Adrenal gland (tissue), 19 donors: ENCODE measurements around the gene TAF11L13. TPM values are rescaled to one million over a fixed set of nuclear protein-coding genes. Genes with fewer than 3 reads are reported as not detected.
"Not testable (repeated sequence)": the region's sequence is repeated elsewhere in the genome, so short reads cannot be mapped to it uniquely, and the experiment has no call there.

Source experiments
- DNase-seq, 7 donors: peaks; one replicate each; pipeline ENCODE4 v3.0.0-alpha.2; 2019 to 2020
- H3K27ac ChIP-seq, 5 donors: fragments of 200-600 bp; sonication (generic) in 4 of 5; 1 replicate in 3 of 5; 2 replicates in 2 of 5; pipeline versions ENCODE4 v1.5.1 to v1.8.0; 2016 to 2020; ENCODE audit warnings: mild to moderate bottlenecking in 1 of 5
- H3K27me3 ChIP-seq: fragments of 200-600 bp; 2 replicates; pipeline ENCODE4 v1.8.0; 2021
- H3K36me3 ChIP-seq, 2 donors: fragments of 200-600 bp; replicated peaks in 1 of 2; 1 replicate in 1 of 2; 2 replicates in 1 of 2; pipeline versions ENCODE4 v1.5.1 to v1.8.0; 2018 to 2022
- H3K4me1 ChIP-seq, 2 donors: fragments of 200-600 bp; replicated peaks in 1 of 2; 1 replicate in 1 of 2; 2 replicates in 1 of 2; pipeline versions ENCODE4 v1.5.1 to v1.8.0; 2018 to 2021
- H3K4me3 ChIP-seq, 4 donors: fragments of 200-600 bp; sonication (generic) in 3 of 4; one replicate each; pipeline ENCODE4 v1.5.1; 2016 to 2018
- H3K9me3 ChIP-seq, 3 donors: fragments of 200-600 bp; sonication (generic) in 1 of 3; replicated peaks in 1 of 3; 1 replicate in 2 of 3; 2 replicates in 1 of 3; pipeline versions ENCODE4 v1.5.1 to v1.8.0; 2016 to 2021
- CTCF ChIP-seq, 6 experiments: fragments of 450-650 bp in 4 of 6; fragments of 200-600 bp in 2 of 6; sonication (generic) in 1 of 6; IDR thresholded peaks; 1 replicate in 5 of 6; 2 replicates in 1 of 6; pipeline versions ENCODE4 v1.5.1 to v1.8.0; 2016 to 2021; ENCODE audit warnings: antibody characterized with exemption in 6 of 6, mild to moderate bottlenecking in 2 of 6, moderate library complexity in 1 of 6
- POLR2A ChIP-seq, 2 donors: fragments of 450-650 bp; IDR thresholded peaks; one replicate each; pipeline ENCODE4 v1.6.1; 2017; ENCODE audit warnings: antibody characterized with exemption in 2 of 2, mild to moderate bottlenecking in 2 of 2, moderate library complexity in 1 of 2
- WGBS, 4 donors: extraction: QIAGEN DNeasy Blood & Tissue Kit in 2 of 4; methylation state at CpG; one replicate each; pipeline versions ENCODE4 v1.1.5 to v1.1.7; 2013 to 2017; 5-methylcytosine and 5-hydroxymethylcytosine counted together
- intact Hi-C, 2 donors: fragments of 100-400 bp; cut with DNase I; formaldehyde crosslinking; loops; one replicate each; pipeline versions ENCODE4 v1.14.1 to v1.15.0; 2022 to 2023
- long read RNA-seq, 10 donors: library from polyadenylated mRNA in 3 of 10; unstranded in 2 of 10; stranded (forward) in 1 of 10; transcript quantifications; one replicate each; pipeline ENCODE4 v2.0.0 and lab custom pipeline, GENCODE V29; 2021 to 2026
- polyA plus RNA-seq, 3 donors: library from polyadenylated mRNA; stranded (reverse); fragments of 200-250 nt in 2 of 3; fragments of 350-450 nt in 1 of 3; fragmentation: Illumina TruSeq in 1 of 3; extraction: RNeasy Lipid Tissue Mini Kit (QIAGEN cat#74804) in 1 of 3; gene quantifications; one replicate each; pipeline ENCODE4 v1.2.3, GENCODE V29; 2013 to 2014
- total RNA-seq, 9 donors: library from RNA; depleted of rRNA in 4 of 9; stranded (reverse); fragments of >200 nt in 4 of 9; fragments of 120-200 nt in 1 of 9; fragmentation: NEBNext Ultra II Directional in 1 of 9; extraction: Animal tissue kit (Norgen Biotek cat#: 25700) in 1 of 9; gene quantifications; one replicate each; pipeline versions ENCODE4 v1.1.0 to v1.2.4, GENCODE V29; 2013 to 2023
- donor health status: healthy with polysubstance abuse.
- donor health status: Bipolar disorder and iron deficiency.
- donor health status: DM: yes; HTN: yes; CAD: no.
- donor health status: DM: no; HTN: no; CAD: no.
- donor health status: DM: no; HTN: no; CAD: no.
- donor health status: DM: yes; HTN: yes; CAD: no.

The TAF11L13 gene
- total RNA-seq (not detected), polyA plus RNA-seq (not detected)
- long read RNA-seq, donor 1 = 0 reads
- long read RNA-seq, donor 2 = 0 reads
- long read RNA-seq, donor 3 = 0 reads
- long read RNA-seq, donor 4 = 0 reads
- long read RNA-seq, donor 5 = 0 reads
- long read RNA-seq, donor 6 = 0 reads
- long read RNA-seq, donor 7 = 0 reads
- long read RNA-seq, donor 8 = 0 reads
- long read RNA-seq, donor 9 = 0 reads
- long read RNA-seq, donor 10 = 0 reads

DNA sequence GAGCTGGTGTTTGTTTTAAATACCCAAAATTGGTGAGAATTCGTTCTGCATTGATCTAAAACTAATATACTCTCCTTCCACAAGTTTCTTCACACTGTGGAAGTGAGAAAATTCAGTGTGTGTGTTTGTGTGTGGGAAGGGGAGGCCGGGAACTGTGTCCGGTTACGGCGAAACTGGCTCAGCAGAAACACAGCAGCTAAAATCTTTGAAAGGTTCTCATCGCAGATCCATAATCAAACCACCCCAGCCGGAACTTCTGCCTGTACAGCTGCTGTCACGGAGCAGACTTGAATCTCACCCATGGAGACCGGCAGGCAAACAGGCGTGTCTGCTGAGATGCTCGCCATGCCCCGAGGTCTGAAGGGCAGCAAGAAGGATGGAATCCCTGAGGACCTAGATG lies at the start of gene TAF11L13:
TSS of gene TAF11L13 (plus strand) at position 301 of the 400 bp plus-strand sequence.
- DNase-seq, H3K27ac ChIP-seq, H3K36me3 ChIP-seq, H3K9me3 ChIP-seq, H3K27me3 ChIP-seq, intact Hi-C loops, H3K4me1 ChIP-seq, H3K4me3 ChIP-seq: not testable (repeated sequence)
- WGBS, 4 donors = 87 to 93% (median 88%) methylated on average over 6 to 8 of the region's 12 CpGs

- H3K36me3 ChIP-seq, H3K9me3 ChIP-seq, H3K4me1 ChIP-seq, intact Hi-C loops, H3K27me3 ChIP-seq, H3K27ac ChIP-seq, H3K4me3 ChIP-seq, DNase-seq: not testable (repeated sequence)
- WGBS, 4 donors = no CpG with 5 or more reads among the region's 16 CpGs
These were observed 46.2 kb upstream of the TAF11L13 start, which contains the start of gene TAF11L7 for GRCh38 chr5:17585658-17586057. Gene TAF11L7, minus strand, starts transcription at chr5:17585758.

- DNase-seq, H3K27ac ChIP-seq, intact Hi-C loops, H3K9me3 ChIP-seq, H3K4me1 ChIP-seq, H3K36me3 ChIP-seq, H3K27me3 ChIP-seq, H3K4me3 ChIP-seq: not testable (repeated sequence)
- WGBS, 4 donors = no CpG with 5 or more reads among the region's 16 CpGs
These were observed 41.0 kb upstream of the TAF11L13 start, which contains the start of gene TAF11L8 for GRCh38 chr5:17590860-17591259. Gene TAF11L8, minus strand, starts transcription at chr5:17590960.

- WGBS, 4 donors = 90 to 97% (median 94%) methylated on average over 8 to 12 of the region's 15 CpGs
These were observed 37.6 kb upstream of the TAF11L13 start, which contains the start of gene TAF11L9 for GRCh38 chr5:17594255-17594654. Gene TAF11L9, minus strand, starts transcription at chr5:17594394.

DNA sequence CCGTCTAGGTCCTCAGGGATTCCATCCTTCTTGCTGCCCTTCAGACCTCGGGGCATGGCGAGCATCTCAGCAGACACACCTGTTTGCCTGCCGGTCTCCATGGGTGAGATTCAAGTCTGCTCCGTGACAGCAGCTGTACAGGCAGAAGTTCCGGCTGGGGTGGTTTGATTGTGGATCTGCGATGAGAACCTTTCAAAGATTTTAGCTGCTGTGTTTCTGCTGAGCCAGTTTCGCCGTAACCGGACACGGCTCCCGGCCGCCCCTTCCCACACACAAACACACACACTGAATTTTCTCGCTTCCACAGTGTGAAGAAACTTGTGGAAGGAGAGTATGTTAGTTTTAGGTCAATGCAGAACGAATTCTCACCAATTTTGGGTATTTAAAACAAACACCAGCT lies 34.2 kb upstream of the TAF11L13 start, which contains the start of gene TAF11L10:
TSS of gene TAF11L10 (minus strand) at position 101 of the 400 bp plus-strand sequence.
- H3K36me3 ChIP-seq, H3K4me1 ChIP-seq, H3K27me3 ChIP-seq, DNase-seq, H3K9me3 ChIP-seq, H3K27ac ChIP-seq, H3K4me3 ChIP-seq, intact Hi-C loops: not testable (repeated sequence)
- whole genome bisulfite sequencing, 4 donors = 40 to 82% methylated on average over 1 to 7 of the region's 15 CpGs; no CpG with 5 or more reads in 2 of the 4 donors

More at GRCh38 chr5:17594255-17594654, 37.6 kb upstream of the TAF11L13 start, which contains the start of gene TAF11L9:
- DNase-seq = peak in 1 of 7 donors; percentile 10
- intact Hi-C loops, H3K27ac ChIP-seq, H3K9me3 ChIP-seq, H3K36me3 ChIP-seq, H3K4me3 ChIP-seq, H3K27me3 ChIP-seq, H3K4me1 ChIP-seq: not testable (repeated sequence)

DNA sequence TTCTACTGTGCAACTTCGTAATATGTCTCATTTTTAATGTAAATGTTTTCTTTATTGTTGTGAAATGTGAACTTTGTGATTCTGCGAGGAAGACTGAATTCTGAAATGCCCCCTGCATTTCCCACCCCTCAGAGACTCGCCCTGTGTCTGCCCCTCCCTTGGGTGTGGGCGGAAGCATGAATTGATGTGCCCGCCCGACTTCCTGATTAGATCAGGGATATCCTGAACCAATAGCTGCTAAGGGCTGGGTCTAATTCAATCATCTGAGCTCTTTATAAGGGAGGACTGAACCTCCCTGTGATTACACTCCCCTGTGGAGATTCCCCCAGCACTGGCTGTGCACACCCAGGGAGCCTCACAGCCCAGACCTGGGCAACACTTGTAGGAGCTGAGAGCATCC lies 28.0 kb upstream of the TAF11L13 start, which contains the start of gene TAF11L11:
TSS of gene TAF11L11 (plus strand) at position 304 of the 400 bp plus-strand sequence.
- H3K27me3 ChIP-seq, H3K36me3 ChIP-seq, H3K9me3 ChIP-seq, H3K4me1 ChIP-seq, H3K27ac ChIP-seq, intact Hi-C loops, DNase-seq, H3K4me3 ChIP-seq: not testable (repeated sequence)
- 71 to 84% (median 74%) methylated on average over 6 of the region's 6 CpGs for WGBS, 4 donors

GRCh38 chr5:17604951-17605350 lies 26.9 kb upstream of the TAF11L13 start:
- 84 to 89% (median 86%) methylated on average over 8 to 14 of the region's 14 CpGs for WGBS, 4 donors
- intact Hi-C loops = no loop called here
- H3K9me3 ChIP-seq = no peaks in the 10 kb centered on the region
- H3K27me3 ChIP-seq = no peaks in the 10 kb centered on the region
- DNase-seq = no peak
- H3K36me3 ChIP-seq = no peaks in the 10 kb centered on the region
- H3K4me1 ChIP-seq = no peaks in the 10 kb centered on the region
- H3K4me3 ChIP-seq = no peak overlapping the region
- no peak for TF ChIP-seq CTCF (IDR thresholded peaks at IDR 0.05)
- TF ChIP-seq POLR2A (IDR thresholded peaks at IDR 0.05) = no peak
- no peak overlapping the region for H3K27ac ChIP-seq

DNA sequence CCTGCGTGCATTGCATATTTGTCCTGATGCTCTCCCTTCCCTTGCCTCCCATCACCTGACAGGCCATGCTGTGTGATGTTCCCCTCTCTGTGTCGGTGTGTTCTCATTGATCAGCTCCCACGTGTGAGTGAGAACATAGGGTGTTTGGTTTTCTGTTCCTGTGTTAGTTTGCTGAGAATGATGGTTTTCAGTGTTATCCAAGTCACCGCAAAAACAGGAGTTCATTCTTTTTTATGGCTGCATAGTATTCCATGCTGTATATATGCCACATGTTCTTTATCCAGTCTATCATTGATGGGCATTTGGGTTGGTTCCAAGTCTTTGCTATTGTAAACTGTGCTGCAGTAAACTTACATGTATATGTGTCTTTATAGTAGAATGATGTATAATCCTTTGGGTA lies 24.4 kb upstream of the TAF11L13 start:
- DNase-seq, H3K4me3 ChIP-seq, H3K9me3 ChIP-seq, H3K36me3 ChIP-seq, H3K27me3 ChIP-seq, H3K27ac ChIP-seq, H3K4me1 ChIP-seq, intact Hi-C loops: not testable (repeated sequence)
- 78 to 93% (median 86%) methylated on average over 3 to 4 of the region's 4 CpGs for WGBS, 4 donors

GRCh38 chr5:17610092-17610491 lies 21.8 kb upstream of the TAF11L13 start, which contains the start of gene TAF11L12:
Gene TAF11L12, plus strand, starts transcription at chr5:17610392.
- H3K9me3 ChIP-seq, intact Hi-C loops, H3K36me3 ChIP-seq, H3K4me3 ChIP-seq, DNase-seq, H3K27ac ChIP-seq, H3K4me1 ChIP-seq, H3K27me3 ChIP-seq: not testable (repeated sequence)
- 68 to 81% (median 76%) methylated on average over 2 of the region's 2 CpGs; no CpG with 5 or more reads in 1 of the 4 donors for WGBS, 4 donors
